SK-N-SH treated with all-trans-retinoic acid at 6 μM for 48 hours (cell line): ENCODE results near the gene ROBO2.

Experiments
- ATAC-seq: fragments of 200-7000 bp; cut with Tn5 transposase; 3 replicates; pipeline ENCODE4 v1.9.1; 2020; ENCODE audit warnings: mild to moderate bottlenecking, moderate library complexity
- ARNTL ChIP-seq: fragments of 450-650 bp; formaldehyde crosslinking; IDR thresholded peaks from 2 replicates; pipeline ENCODE4 v1.5.0; 2020; ENCODE audit warnings: low read depth, mild to moderate bottlenecking, moderate library complexity, borderline replicate concordance
- BACH2 ChIP-seq: fragments of 250-450 bp; sonication (Bioruptor Pico); IDR thresholded peaks from 2 replicates; pipeline ENCODE4 v1.9.0; 2021; ENCODE audit warnings: mild to moderate bottlenecking, borderline replicate concordance
- CSDC2 ChIP-seq: fragments of 250-450 bp; sonication (Bioruptor Pico); IDR thresholded peaks from 2 replicates; pipeline ENCODE4 v1.5.0; 2020; ENCODE audit warnings: mild to moderate bottlenecking, moderate library complexity
- OSR1 ChIP-seq: fragments of 250-450 bp; sonication (Bioruptor Pico); IDR thresholded peaks from 2 replicates; pipeline ENCODE4 v1.8.0; 2022; ENCODE audit warnings: moderate library complexity, mild to moderate bottlenecking, inconsistent platforms
- PPARA ChIP-seq: fragments of 250-450 bp; sonication (Bioruptor Pico); IDR thresholded peaks from 2 replicates; pipeline ENCODE4 v1.5.0; 2020; ENCODE audit warnings: mild to moderate bottlenecking, borderline replicate concordance
- TOX ChIP-seq: fragments of 250-450 bp; sonication (Bioruptor Pico); IDR thresholded peaks from 2 replicates; pipeline ENCODE4 v1.8.0; 2021; ENCODE audit warnings: mild to moderate bottlenecking, moderate library complexity, borderline replicate concordance
- ZFP3 ChIP-seq: fragments of 250-450 bp; sonication (Bioruptor Pico); IDR thresholded peaks from 2 replicates; pipeline ENCODE4 v1.5.0; 2020; ENCODE audit warnings: mild to moderate bottlenecking, moderate library complexity
- ZNF565 ChIP-seq: fragments of 450-650 bp; formaldehyde crosslinking; conservative IDR thresholded peaks from 2 replicates; pipeline ENCODE4 v1.5.0; 2020; ENCODE audit warnings: low read depth, mild to moderate bottlenecking, moderate library complexity
- ZNF70 ChIP-seq: fragments of 450-650 bp; formaldehyde crosslinking; IDR thresholded peaks from 2 replicates; pipeline ENCODE4 v1.5.0; 2020; ENCODE audit warnings: mild to moderate bottlenecking, moderate library complexity
- ZNF8 ChIP-seq: fragments of 450-650 bp; formaldehyde crosslinking; IDR thresholded peaks from 2 replicates; pipeline ENCODE4 v1.5.0; 2020; ENCODE audit warnings: mild to moderate bottlenecking, moderate library complexity
- TF ChIP-seq, protein P1 (sequence below): fragments of 250-450 bp; sonication (Bioruptor Pico); IDR thresholded peaks from 2 replicates; pipeline ENCODE4 v1.5.0; 2020; ENCODE audit warnings: mild to moderate bottlenecking, moderate library complexity
- TF ChIP-seq, protein P2 (sequence below): fragments of 250-450 bp; sonication (Bioruptor Pico); IDR thresholded peaks from 2 replicates; pipeline ENCODE4 v1.5.1; 2020; ENCODE audit warnings: low read depth, mild to moderate bottlenecking, moderate library complexity
- TF ChIP-seq, protein P3 (sequence below): fragments of 250-450 bp; sonication (Bioruptor Pico); IDR thresholded peaks from 2 replicates; pipeline ENCODE4 v1.8.0; 2020; ENCODE audit warnings: mild to moderate bottlenecking, moderate library complexity, borderline replicate concordance
- TF ChIP-seq, protein P4 (sequence below): fragments of 250-450 bp; sonication (Bioruptor Pico); IDR thresholded peaks from 2 replicates; pipeline ENCODE4 v1.5.1; 2021; ENCODE audit warnings: mild to moderate bottlenecking, moderate library complexity
- TF ChIP-seq, protein P5 (sequence below): fragments of 250-450 bp; sonication (Bioruptor Pico); IDR thresholded peaks from 2 replicates; pipeline ENCODE4 v1.8.0; 2021; ENCODE audit warnings: low read depth, mild to moderate bottlenecking, moderate library complexity, borderline replicate concordance

The ROBO2 gene

DNA sequence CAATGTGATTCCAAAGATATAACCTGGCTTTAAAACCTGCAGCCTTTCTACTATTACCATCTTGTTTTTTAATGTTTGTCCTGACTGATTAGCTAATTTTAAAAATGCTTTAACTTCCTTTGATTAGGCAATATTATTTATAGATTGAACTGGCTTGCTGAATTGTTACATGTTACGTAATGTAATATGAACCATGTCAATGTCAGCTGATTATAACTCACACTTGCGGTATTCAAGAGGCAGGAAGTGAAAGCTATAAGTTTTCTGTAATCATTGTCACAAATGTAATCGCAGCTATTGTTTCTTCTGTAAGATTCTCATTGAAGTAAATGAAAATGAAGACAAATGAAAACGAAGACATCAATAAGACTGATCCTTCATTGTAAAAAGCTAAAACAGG is 146.8 kb downstream of the ROBO2 start:
- no peak for ATAC-seq
- TF ChIP-seq, protein P1, sequence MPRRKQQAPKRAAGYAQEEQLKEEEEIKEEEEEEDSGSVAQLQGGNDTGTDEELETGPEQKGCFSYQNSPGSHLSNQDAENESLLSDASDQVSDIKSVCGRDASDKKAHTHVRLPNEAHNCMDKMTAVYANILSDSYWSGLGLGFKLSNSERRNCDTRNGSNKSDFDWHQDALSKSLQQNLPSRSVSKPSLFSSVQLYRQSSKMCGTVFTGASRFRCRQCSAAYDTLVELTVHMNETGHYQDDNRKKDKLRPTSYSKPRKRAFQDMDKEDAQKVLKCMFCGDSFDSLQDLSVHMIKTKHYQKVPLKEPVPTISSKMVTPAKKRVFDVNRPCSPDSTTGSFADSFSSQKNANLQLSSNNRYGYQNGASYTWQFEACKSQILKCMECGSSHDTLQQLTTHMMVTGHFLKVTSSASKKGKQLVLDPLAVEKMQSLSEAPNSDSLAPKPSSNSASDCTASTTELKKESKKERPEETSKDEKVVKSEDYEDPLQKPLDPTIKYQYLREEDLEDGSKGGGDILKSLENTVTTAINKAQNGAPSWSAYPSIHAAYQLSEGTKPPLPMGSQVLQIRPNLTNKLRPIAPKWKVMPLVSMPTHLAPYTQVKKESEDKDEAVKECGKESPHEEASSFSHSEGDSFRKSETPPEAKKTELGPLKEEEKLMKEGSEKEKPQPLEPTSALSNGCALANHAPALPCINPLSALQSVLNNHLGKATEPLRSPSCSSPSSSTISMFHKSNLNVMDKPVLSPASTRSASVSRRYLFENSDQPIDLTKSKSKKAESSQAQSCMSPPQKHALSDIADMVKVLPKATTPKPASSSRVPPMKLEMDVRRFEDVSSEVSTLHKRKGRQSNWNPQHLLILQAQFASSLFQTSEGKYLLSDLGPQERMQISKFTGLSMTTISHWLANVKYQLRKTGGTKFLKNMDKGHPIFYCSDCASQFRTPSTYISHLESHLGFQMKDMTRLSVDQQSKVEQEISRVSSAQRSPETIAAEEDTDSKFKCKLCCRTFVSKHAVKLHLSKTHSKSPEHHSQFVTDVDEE (CRISPR knock-in tag) = no peak
- no peak for TF ChIP-seq ZNF565 (CRISPR knock-in tag)
- TF ChIP-seq, protein P2, sequence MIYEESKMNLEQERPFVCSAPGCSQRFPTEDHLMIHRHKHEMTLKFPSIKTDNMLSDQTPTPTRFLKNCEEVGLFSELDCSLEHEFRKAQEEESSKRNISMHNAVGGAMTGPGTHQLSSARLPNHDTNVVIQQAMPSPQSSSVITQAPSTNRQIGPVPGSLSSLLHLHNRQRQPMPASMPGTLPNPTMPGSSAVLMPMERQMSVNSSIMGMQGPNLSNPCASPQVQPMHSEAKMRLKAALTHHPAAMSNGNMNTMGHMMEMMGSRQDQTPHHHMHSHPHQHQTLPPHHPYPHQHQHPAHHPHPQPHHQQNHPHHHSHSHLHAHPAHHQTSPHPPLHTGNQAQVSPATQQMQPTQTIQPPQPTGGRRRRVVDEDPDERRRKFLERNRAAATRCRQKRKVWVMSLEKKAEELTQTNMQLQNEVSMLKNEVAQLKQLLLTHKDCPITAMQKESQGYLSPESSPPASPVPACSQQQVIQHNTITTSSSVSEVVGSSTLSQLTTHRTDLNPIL (CRISPR knock-in tag) = no peak
- TF ChIP-seq ZFP3 (CRISPR knock-in tag) = no peak
- no peak for TF ChIP-seq TOX (CRISPR knock-in tag)
- TF ChIP-seq PPARA = no peak
- TF ChIP-seq, protein P3, sequence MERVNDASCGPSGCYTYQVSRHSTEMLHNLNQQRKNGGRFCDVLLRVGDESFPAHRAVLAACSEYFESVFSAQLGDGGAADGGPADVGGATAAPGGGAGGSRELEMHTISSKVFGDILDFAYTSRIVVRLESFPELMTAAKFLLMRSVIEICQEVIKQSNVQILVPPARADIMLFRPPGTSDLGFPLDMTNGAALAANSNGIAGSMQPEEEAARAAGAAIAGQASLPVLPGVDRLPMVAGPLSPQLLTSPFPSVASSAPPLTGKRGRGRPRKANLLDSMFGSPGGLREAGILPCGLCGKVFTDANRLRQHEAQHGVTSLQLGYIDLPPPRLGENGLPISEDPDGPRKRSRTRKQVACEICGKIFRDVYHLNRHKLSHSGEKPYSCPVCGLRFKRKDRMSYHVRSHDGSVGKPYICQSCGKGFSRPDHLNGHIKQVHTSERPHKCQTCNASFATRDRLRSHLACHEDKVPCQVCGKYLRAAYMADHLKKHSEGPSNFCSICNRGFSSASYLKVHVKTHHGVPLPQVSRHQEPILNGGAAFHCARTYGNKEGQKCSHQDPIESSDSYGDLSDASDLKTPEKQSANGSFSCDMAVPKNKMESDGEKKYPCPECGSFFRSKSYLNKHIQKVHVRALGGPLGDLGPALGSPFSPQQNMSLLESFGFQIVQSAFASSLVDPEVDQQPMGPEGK (CRISPR knock-in tag) = no peak
- TF ChIP-seq CSDC2 (CRISPR knock-in tag) = no peak
- TF ChIP-seq OSR1 = no peak
- TF ChIP-seq, protein P4, sequence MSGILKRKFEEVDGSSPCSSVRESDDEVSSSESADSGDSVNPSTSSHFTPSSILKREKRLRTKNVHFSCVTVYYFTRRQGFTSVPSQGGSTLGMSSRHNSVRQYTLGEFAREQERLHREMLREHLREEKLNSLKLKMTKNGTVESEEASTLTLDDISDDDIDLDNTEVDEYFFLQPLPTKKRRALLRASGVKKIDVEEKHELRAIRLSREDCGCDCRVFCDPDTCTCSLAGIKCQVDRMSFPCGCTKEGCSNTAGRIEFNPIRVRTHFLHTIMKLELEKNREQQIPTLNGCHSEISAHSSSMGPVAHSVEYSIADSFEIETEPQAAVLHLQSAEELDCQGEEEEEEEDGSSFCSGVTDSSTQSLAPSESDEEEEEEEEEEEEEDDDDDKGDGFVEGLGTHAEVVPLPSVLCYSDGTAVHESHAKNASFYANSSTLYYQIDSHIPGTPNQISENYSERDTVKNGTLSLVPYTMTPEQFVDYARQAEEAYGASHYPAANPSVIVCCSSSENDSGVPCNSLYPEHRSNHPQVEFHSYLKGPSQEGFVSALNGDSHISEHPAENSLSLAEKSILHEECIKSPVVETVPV (CRISPR knock-in tag) = no peak
- no peak for TF ChIP-seq ZNF70 (CRISPR knock-in tag)

DNA sequence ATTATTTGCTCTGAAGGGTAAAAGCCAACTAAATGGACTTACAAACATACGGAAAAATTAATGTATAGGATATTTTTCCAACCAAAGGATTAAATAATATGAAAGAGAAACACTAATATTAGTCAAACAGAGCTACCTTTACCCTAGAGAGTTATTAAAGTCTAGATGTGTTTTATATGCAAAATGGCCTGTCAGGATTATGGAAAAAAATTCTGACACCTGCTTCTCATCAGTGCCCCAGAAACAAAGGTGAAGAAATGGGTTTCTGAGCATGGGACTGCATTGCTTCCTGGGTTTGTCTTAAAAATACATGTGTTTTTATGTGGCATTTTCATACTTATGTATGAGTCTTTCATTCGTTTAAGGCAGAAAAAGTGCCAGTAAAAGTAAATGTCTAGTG is 148.3 kb downstream of the ROBO2 start:
- no peak for TF ChIP-seq ZNF8 (CRISPR knock-in tag)
- TF ChIP-seq ARNTL (CRISPR knock-in tag) = no peak
- TF ChIP-seq ZNF565 (CRISPR knock-in tag) = no peak
- TF ChIP-seq, protein P1 (CRISPR knock-in tag) = no peak
- no peak for TF ChIP-seq ZFP3 (CRISPR knock-in tag)
- TF ChIP-seq, protein P2 (CRISPR knock-in tag) = no peak
- TF ChIP-seq, protein P5, sequence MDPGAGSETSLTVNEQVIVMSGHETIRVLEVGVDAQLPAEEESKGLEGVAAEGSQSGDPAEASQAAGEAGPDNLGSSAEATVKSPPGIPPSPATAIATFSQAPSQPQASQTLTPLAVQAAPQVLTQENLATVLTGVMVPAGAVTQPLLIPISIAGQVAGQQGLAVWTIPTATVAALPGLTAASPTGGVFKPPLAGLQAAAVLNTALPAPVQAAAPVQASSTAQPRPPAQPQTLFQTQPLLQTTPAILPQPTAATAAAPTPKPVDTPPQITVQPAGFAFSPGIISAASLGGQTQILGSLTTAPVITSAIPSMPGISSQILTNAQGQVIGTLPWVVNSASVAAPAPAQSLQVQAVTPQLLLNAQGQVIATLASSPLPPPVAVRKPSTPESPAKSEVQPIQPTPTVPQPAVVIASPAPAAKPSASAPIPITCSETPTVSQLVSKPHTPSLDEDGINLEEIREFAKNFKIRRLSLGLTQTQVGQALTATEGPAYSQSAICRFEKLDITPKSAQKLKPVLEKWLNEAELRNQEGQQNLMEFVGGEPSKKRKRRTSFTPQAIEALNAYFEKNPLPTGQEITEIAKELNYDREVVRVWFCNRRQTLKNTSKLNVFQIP (CRISPR knock-in tag) = no peak
- no peak for TF ChIP-seq TOX (CRISPR knock-in tag)
- TF ChIP-seq BACH2 (CRISPR knock-in tag) = no peak
- TF ChIP-seq OSR1 = no peak
- no peak for ATAC-seq
